ENCODE results near the gene RNF166.

Gene RNF166

GRCh38 chr16:88650749-88651275 lies 55.4 kb downstream of the RNF166 start, which contains the start of gene CYBA:
TSS of gene CYBA (minus strand) at chr16:88651053. CDS start at chr16:88651013, 40 bp downstream.
- DNase-seq, result peak; percentile 93

- DNase-seq, result peak; percentile 82
Observed at GRCh38 chr16:88649924-88650748, 56.1 kb downstream of the RNF166 start.

GRCh38 chr16:88649195-88649923 lies 56.8 kb downstream of the RNF166 start:
- no peak for DNase-seq

GRCh38 chr16:88647178-88648070 lies 58.8 kb downstream of the RNF166 start:
- DNase-seq, result no peak

Data from activated CD8-positive, alpha-beta memory T cell treated with anti-CD3 and anti-CD28 coated beads for 24 hours (primary cell).